Fibroblast of skin of right quadriceps (primary cell): ENCODE measurements around the gene PPP2R3B.

Experiments used
- DNase-seq: peaks from one replicate; pipeline ENCODE4 v3.0.0-alpha.2; 2013

PPP2R3B gene

DNA sequence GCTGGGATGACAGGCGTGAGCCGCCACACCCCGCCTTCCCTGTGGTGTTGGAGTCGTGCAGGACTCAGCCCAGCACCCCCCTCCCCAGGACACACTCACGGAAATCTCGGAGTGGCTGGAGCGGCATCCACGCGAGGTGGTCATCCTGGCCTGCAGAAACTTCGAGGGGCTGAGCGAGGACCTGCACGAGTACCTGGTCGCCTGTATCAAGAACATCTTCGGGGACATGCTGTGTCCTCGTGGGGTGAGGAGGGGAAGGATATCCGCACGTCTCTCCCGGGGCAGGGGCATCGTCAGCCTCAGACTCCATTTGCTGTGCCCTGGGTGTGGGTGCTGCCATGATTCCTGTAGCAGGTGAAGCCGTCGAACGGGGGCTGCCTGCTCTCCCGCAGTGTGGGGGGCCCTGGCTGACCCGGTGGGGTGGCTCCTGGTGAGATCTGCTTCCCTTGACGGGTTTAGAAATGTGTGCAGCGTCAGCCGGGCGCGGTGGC, 95.3 kb downstream of the PPP2R3B start:
- DNase-seq, result no peak

GRCh38 chrX:290476-291166, 96.1 kb downstream of the PPP2R3B start:
- DNase-seq, result no peak

DNA sequence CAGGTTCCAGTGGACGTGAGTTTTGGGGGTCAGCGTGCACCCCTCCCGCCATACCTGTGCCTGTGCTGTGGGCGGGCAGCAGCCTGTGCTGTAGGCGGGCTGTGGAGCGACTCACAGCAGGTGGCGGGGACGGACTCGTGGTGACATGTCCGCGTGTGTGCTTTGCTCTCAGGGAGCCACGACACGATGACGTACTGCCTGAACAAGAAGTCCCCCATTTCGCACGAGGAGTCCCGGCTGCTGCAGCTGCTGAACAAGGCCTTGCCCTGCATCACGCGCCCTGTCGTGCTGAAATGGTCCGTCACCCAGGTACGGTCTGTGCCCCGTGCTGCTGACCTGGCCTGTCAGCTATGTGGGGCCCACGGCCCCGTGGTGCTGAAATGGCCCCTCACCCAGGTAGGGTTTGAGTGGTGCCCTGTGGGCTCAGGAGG, 98.1 kb downstream of the PPP2R3B start:
- no peak for DNase-seq

DNA sequence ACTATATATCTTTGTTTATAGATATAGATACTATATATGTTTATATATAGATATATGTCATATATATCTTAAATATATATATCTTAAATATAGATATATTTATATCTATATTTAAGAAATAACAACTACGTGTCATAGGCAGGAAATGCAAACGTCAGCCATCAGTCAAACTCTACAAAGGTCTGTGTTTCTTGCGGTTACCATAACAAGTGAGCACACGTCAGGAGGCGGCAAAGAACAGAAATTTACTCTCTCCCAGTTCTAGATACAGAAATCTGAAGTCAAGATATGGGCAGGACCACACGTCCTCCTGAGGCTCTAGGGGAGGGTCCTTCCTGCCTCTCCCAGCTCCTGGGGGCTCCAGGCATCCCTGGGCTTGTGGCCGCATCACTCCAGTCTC, 99.0 kb downstream of the PPP2R3B start:
- no peak for DNase-seq

GRCh38 chrX:285076-285677, 101.5 kb downstream of the PPP2R3B start:
- no peak for DNase-seq
